Measurements from ENCODE around the gene RPL29. TPM values are rescaled to one million over a fixed set of nuclear protein-coding genes. Genes with fewer than 3 reads are reported as not detected.

Gene RPL29
- total RNA-seq, 6 donors from 2014 or later = 306 to 1,159 (median 770) TPM

DNA sequence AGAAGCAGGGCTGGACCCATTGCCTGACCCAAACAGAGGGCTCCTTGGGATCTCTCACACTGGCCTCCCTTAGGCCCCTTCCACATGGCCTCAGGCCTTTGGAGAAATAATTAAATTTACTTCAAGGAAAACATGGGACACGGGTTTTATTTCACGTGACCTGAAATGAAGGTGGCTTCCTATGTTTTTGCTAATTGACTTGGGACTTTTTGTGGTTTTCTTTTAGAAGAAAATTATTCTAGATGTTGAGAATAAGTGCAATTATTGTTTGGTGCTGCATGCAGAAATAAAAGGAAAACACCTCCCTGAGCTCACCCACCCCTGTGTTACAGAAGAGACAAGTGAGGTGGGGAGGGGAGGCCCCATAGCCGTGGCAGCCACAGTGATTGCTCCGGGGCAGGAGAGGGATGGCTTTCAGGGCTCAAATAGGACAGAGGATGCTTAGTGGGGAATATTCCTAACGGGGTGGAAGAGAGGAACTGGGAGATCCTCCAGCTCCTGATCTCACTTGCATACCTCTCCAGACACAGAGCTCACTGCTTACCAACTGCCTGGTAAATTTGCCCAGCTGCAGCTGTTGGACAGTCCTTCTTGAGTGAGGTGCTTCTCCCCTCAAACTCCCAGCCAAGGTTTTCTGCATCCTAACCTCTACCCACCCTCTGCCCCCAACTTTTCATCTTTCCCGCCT is 29.2 kb upstream of the RPL29 start:
- Histone ChIP-seq H3K4me1 (peaks cover 15 to 42% (median 31%) of the 10 kb centered on the region in 4 donors), H3K27me3 (no peaks in the 10 kb centered on the region), H3K4me3 (no peak overlapping the region), H3K27ac (peak overlapping the region in 3 of 4 donors; percentile 45 to 81 (median 73)), H3K9me3 (no peaks in the 10 kb centered on the region), H3K36me3 (no peaks in the 10 kb centered on the region)
- TF ChIP-seq, protein P1, sequence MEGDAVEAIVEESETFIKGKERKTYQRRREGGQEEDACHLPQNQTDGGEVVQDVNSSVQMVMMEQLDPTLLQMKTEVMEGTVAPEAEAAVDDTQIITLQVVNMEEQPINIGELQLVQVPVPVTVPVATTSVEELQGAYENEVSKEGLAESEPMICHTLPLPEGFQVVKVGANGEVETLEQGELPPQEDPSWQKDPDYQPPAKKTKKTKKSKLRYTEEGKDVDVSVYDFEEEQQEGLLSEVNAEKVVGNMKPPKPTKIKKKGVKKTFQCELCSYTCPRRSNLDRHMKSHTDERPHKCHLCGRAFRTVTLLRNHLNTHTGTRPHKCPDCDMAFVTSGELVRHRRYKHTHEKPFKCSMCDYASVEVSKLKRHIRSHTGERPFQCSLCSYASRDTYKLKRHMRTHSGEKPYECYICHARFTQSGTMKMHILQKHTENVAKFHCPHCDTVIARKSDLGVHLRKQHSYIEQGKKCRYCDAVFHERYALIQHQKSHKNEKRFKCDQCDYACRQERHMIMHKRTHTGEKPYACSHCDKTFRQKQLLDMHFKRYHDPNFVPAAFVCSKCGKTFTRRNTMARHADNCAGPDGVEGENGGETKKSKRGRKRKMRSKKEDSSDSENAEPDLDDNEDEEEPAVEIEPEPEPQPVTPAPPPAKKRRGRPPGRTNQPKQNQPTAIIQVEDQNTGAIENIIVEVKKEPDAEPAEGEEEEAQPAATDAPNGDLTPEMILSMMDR (IDR thresholded peaks at IDR 0.05) = no peak
- TF ChIP-seq POLR2A (IDR thresholded peaks at IDR 0.05) (no peak), POLR2AphosphoS5 (IDR thresholded peaks at IDR 0.05) (no peak), EP300 (IDR thresholded peaks at IDR 0.05) (no peak)
- no peak for DNase-seq
- no peak for ATAC-seq (ENCODE audit: low FRiP score in 2 of 2)
- WGBS, 2 donors = 85 to 89% methylated on average over 6 of the region's 6 CpGs

- 62 to 76% methylated on average over 7 to 8 of the region's 8 CpGs for WGBS, 2 donors
Observed at GRCh38 chr3:52023860-52024764, 28.4 kb upstream of the RPL29 start.

GRCh38 chr3:52023101-52023770 is 27.5 kb upstream of the RPL29 start:
- Histone ChIP-seq H3K36me3 (no peaks in the 10 kb centered on the region), H3K4me1 (peaks cover 15 to 42% (median 31%) of the 10 kb centered on the region in 4 donors), H3K27me3 (no peaks in the 10 kb centered on the region), H3K9me3 (no peaks in the 10 kb centered on the region), H3K27ac (peak overlapping the region; percentile 38 to 81 (median 76)), H3K4me3 (peak overlapping the region in 3 of 4 donors; percentile 3 to 33 (median 4))
- no peak for ATAC-seq (ENCODE audit: low FRiP score in 2 of 2)
- 75 to 84% methylated on average over 3 of the region's 3 CpGs for WGBS, 2 donors
- TF ChIP-seq EP300 (IDR thresholded peaks at IDR 0.05) = no peak
- TF ChIP-seq, protein P1 (IDR thresholded peaks at IDR 0.05) = no peak
- no peak for TF ChIP-seq POLR2AphosphoS5 (IDR thresholded peaks at IDR 0.05)
- TF ChIP-seq POLR2A (IDR thresholded peaks at IDR 0.05) = no peak
- no peak for DNase-seq

More at GRCh38 chr3:52023860-52024764, 28.4 kb upstream of the RPL29 start:
- H3K9me3 ChIP-seq = no peaks in the 10 kb centered on the region
- H3K36me3 ChIP-seq = no peaks in the 10 kb centered on the region
- DNase-seq (no peak), ATAC-seq (ENCODE audit: low FRiP score in 2 of 2) (no peak)
- H3K4me1 ChIP-seq = peaks cover 15 to 42% (median 31%) of the 10 kb centered on the region in 4 donors
- H3K27me3 ChIP-seq = no peaks in the 10 kb centered on the region
- TF ChIP-seq EP300 (IDR thresholded peaks at IDR 0.05) (no peak), POLR2A (IDR thresholded peaks at IDR 0.05) (no peak), POLR2AphosphoS5 (IDR thresholded peaks at IDR 0.05) (no peak)
- TF ChIP-seq, protein P1 (IDR thresholded peaks at IDR 0.05) = no peak
- H3K4me3 ChIP-seq = peak overlapping the region in 1 of 4 donors; percentile 33
- peak overlapping the region; percentile 18 to 81 (median 76) for H3K27ac ChIP-seq

DNA sequence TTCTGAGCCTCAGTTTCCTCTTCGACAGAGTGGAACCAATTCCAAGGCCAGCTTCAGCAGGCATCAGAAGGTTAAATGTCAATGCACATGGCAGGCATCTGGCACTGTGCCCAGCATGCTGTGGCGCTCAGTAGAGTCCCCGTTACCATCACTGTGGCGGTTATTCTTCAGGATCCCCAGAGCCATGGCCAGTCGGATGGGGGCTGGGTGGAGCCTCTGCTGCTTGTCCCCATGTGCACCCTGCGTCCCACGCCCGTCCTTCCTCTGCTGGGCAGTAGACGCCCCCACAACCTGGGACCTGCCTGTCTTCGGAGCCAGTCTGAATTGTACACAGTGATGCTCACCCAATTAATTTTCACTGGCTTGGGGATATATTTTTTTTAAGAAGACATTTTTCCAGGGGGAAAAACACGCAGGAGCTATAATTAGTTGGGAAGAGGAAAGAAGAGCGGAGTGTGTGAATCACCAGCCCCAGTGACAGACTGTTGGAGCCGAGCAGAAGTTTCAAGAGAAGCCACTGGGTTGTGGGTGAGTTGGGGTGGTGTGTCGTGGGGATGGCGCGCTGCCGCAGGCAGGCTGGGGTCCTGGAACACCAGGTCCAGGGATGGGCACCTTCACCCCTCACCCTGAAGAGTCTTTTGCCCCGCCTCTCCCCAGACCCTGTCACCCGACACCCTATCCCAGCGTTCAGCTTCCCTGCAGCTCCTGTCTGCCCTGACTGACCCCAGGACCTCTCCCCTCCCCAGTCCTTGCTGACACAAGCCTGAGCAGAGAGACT is 26.8 kb upstream of the RPL29 start:
- H3K36me3 ChIP-seq = no peaks in the 10 kb centered on the region
- DNase-seq (peak in 1 of 2 donors; percentile 49), ATAC-seq (ENCODE audit: low FRiP score in 2 of 2) (no peak)
- H3K9me3 ChIP-seq = no peaks in the 10 kb centered on the region
- TF ChIP-seq EP300 (IDR thresholded peaks at IDR 0.05) (peak in 1 of 4 donors; percentile 57), POLR2AphosphoS5 (IDR thresholded peaks at IDR 0.05) (peak in 1 of 2 donors; percentile 47), POLR2A (IDR thresholded peaks at IDR 0.05) (no peak)
- TF ChIP-seq, protein P1 (IDR thresholded peaks at IDR 0.05) = no peak
- peak overlapping the region; percentile 38 to 81 (median 76) for H3K27ac ChIP-seq
- peaks cover 15 to 42% (median 31%) of the 10 kb centered on the region in 4 donors for H3K4me1 ChIP-seq
- 69% methylated on average over 15 to 20 of the region's 20 CpGs for WGBS, 2 donors
- H3K27me3 ChIP-seq = no peaks in the 10 kb centered on the region
- H3K4me3 ChIP-seq = peak overlapping the region in 3 of 4 donors; percentile 3 to 33 (median 4)

Measured in upper lobe of left lung (tissue), 6 donors.